Lower leg skin (tissue), 3 donors: ENCODE data around the gene DDX1.
"Not testable (repeated sequence)": the region's sequence is repeated elsewhere in the genome, so short reads cannot be mapped to it uniquely, and the experiment has no call there.

Source experiments
- POLR2A ChIP-seq, 2 donors: fragments of 450-650 bp; IDR thresholded peaks; one replicate each; pipeline ENCODE4 v1.6.1; 2016 to 2017; ENCODE audit warnings: antibody characterized with exemption in 2 of 2, mild to moderate bottlenecking in 1 of 2, moderate library complexity in 1 of 2
- TF ChIP-seq, protein P1 (sequence below), 3 donors: fragments of 450-650 bp; IDR thresholded peaks; one replicate each; pipeline ENCODE4 v1.5.1; 2016; ENCODE audit warnings: antibody characterized with exemption in 3 of 3, mild to moderate bottlenecking in 3 of 3, moderate library complexity in 2 of 3

DNA sequence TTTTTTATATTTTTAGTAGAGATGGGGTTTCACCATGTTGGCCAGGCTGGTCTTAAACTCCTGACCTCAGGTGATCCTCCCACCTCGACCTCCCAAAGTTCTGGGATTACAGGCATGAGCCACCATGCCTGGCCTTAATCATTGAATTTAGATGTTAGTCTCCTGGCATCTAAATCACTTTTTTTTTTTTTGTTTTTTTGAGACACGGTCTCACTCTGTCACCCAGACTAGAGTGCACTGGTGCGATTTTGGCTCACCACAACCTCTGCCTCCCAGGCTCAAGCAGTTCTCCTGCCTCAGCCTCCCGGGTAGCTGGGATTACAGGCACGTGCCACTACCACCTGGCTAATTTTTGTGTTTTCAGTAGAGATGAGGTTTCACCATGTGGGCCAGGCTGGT, 29.8 kb downstream of the DDX1 start:
- TF ChIP-seq, protein P1, sequence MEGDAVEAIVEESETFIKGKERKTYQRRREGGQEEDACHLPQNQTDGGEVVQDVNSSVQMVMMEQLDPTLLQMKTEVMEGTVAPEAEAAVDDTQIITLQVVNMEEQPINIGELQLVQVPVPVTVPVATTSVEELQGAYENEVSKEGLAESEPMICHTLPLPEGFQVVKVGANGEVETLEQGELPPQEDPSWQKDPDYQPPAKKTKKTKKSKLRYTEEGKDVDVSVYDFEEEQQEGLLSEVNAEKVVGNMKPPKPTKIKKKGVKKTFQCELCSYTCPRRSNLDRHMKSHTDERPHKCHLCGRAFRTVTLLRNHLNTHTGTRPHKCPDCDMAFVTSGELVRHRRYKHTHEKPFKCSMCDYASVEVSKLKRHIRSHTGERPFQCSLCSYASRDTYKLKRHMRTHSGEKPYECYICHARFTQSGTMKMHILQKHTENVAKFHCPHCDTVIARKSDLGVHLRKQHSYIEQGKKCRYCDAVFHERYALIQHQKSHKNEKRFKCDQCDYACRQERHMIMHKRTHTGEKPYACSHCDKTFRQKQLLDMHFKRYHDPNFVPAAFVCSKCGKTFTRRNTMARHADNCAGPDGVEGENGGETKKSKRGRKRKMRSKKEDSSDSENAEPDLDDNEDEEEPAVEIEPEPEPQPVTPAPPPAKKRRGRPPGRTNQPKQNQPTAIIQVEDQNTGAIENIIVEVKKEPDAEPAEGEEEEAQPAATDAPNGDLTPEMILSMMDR (IDR thresholded peaks at IDR 0.05), result not testable (repeated sequence)
- not testable (repeated sequence) for TF ChIP-seq POLR2A (IDR thresholded peaks at IDR 0.05)
